GM23248 (cell line): ENCODE results near the gene LCNL1. TPM values are rescaled to one million over a fixed set of nuclear protein-coding genes. Genes with fewer than 3 reads are reported as not detected.

Experiments
- DNase-seq: peaks from one replicate; pipeline ENCODE4 v3.0.0-alpha.2; 2015
- H2AFZ ChIP-seq: fragments of 200-600 bp; sonication (generic); 2 replicates; pipeline ENCODE4 v1.6.1; 2016; ENCODE audit warnings: antibody characterized with exemption
- H3F3A ChIP-seq: fragments of 200-600 bp; sonication (generic); 2 replicates; pipeline ENCODE4 v1.6.1; 2016; ENCODE audit warnings: mild to moderate bottlenecking, antibody characterized with exemption, mixed run types; ENCODE audit not compliant: insufficient read depth
- H3K27ac ChIP-seq: fragments of 200-600 bp; sonication (generic); 2 replicates; pipeline ENCODE4 v1.5.1; 2016; ENCODE audit warnings: mild to moderate bottlenecking
- H3K27me3 ChIP-seq: fragments of 200-600 bp; sonication (generic); replicated peaks from 2 replicates; pipeline ENCODE4 v1.6.1; 2016; ENCODE audit warnings: mild to moderate bottlenecking; ENCODE audit not compliant: insufficient read depth
- H3K36me3 ChIP-seq: fragments of 200-600 bp; sonication (generic); 2 replicates; pipeline ENCODE4 v1.6.1; 2016; ENCODE audit warnings: low read depth, mild to moderate bottlenecking
- H3K4me1 ChIP-seq: fragments of 200-600 bp; sonication (generic); 2 replicates; pipeline ENCODE4 v1.6.1; 2016; ENCODE audit warnings: mild to moderate bottlenecking; ENCODE audit not compliant: insufficient read depth
- H3K4me2 ChIP-seq: fragments of 200-600 bp; sonication (generic); one replicate; pipeline ENCODE4 v1.6.1; 2016; ENCODE audit warnings: mild to moderate bottlenecking; ENCODE audit not compliant: unreplicated experiment
- H3K4me3 ChIP-seq: fragments of 200-600 bp; sonication (generic); 2 replicates; pipeline ENCODE4 v1.5.1; 2016; ENCODE audit warnings: mild to moderate bottlenecking
- H3K79me2 ChIP-seq: fragments of 200-600 bp; sonication (generic); 2 replicates; pipeline ENCODE4 v1.6.1; 2016; ENCODE audit warnings: mild to moderate bottlenecking; ENCODE audit not compliant: insufficient read depth
- H3K9ac ChIP-seq: fragments of 200-600 bp; sonication (generic); 2 replicates; pipeline ENCODE4 v1.6.1; 2016; ENCODE audit warnings: mild to moderate bottlenecking
- H3K9me2 ChIP-seq: fragments of 200-600 bp; sonication (generic); 2 replicates; pipeline ENCODE4 v1.6.1; 2016; ENCODE audit warnings: mixed run types, mild to moderate bottlenecking, moderate library complexity; ENCODE audit not compliant: insufficient read depth
- H3K9me3 ChIP-seq: fragments of 200-600 bp; sonication (generic); one replicate; pipeline ENCODE4 v1.6.1; 2017; ENCODE audit warnings: low read depth
- H4K20me1 ChIP-seq: fragments of 200-600 bp; sonication (generic); 2 replicates; pipeline ENCODE4 v1.6.0; 2016; ENCODE audit not compliant: insufficient read depth
- EZH2 ChIP-seq: fragments of 200-600 bp; sonication (generic); IDR thresholded peaks from 2 replicates; pipeline ENCODE4 v1.6.1; 2018; ENCODE audit warnings: antibody characterized with exemption, mild to moderate bottlenecking; ENCODE audit not compliant: insufficient read depth, poor library complexity, severe bottlenecking
- EZH2phosphoT487 ChIP-seq: fragments of 200-600 bp; sonication (generic); IDR thresholded peaks from 2 replicates; pipeline ENCODE4 v1.6.1; 2018; ENCODE audit warnings: antibody characterized with exemption, moderate library complexity, mild to moderate bottlenecking, low read depth; ENCODE audit not compliant: insufficient read depth
- WGBS, 2 experiments: methylation state at CpG; one replicate each; pipeline ENCODE4 v1.1.6; 2015 to 2017; ENCODE audit warnings: low lambda C conversion rate in 2 of 2, low coverage in 1 of 2; ENCODE audit errors: missing lambda C conversion rate in 2 of 2; 5-methylcytosine and 5-hydroxymethylcytosine counted together
- in situ Hi-C: fragments of 300-500 bp; cut with MboI; formaldehyde crosslinking; loops from 2 replicates; pipeline ENCODE4 v1.15.0; 2020
- polyA plus RNA-seq: library from polyadenylated mRNA; unstranded; fragments of >200 nt; fragmentation: Nextera tagmentation; extraction: Ambion mirVana; gene quantifications from 2 replicates; pipeline ENCODE4 v1.2.1, GENCODE V29; 2016
- total RNA-seq: library from RNA; depleted of rRNA; stranded (reverse); fragments of >200 nt; shearing (Covaris generic); gene quantifications from 2 replicates; pipeline ENCODE4 v1.2.3, GENCODE V29; 2014

The LCNL1 gene
- total and polyA plus RNA-seq, 2 experiments from 2014 or later, result not detected

DNA sequence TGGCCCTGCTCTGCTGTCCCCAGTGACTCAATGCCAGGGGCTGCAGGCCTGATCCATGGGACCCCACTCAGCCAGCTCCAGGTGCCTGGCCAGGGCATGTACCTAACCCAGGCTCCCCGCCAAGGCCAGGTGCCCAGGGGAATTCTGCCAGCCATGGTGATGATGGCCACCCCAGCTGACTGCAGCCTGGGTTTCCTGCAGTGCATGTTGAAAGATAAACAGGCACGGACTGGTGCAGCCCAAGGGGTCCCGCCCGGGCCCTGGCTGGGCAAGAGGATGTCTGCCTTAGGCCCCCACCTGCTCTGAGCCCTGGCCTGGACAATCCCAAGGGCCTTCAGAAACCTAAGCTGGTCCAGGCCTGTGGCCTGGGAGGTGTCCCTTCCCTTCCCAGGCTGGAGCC lies 44.0 kb downstream of the LCNL1 start:
- Histone ChIP-seq H4K20me1 (no peaks in the 10 kb centered on the region), H2AFZ (no peak overlapping the region), H3K9ac (no peak overlapping the region), H3K79me2 (no peaks in the 10 kb centered on the region), H3K4me1 (no peaks in the 10 kb centered on the region), H3K36me3 (no peaks in the 10 kb centered on the region), H3K4me3 (peak overlapping the region; percentile 77), H3K4me2 (no peak overlapping the region), H3K27ac (no peak overlapping the region), H3K27me3 (no peaks in the 10 kb centered on the region), H3F3A (no peaks in the 10 kb centered on the region), H3K9me2 (no peaks in the 10 kb centered on the region), H3K9me3 (no peaks in the 10 kb centered on the region)
- in situ Hi-C loops, result no loop called here
- DNase-seq, result no peak
- TF ChIP-seq EZH2, result no peak
- TF ChIP-seq EZH2phosphoT487, result no peak
- WGBS, 2 experiments, result 68 to 78% methylated on average over 4 of the region's 4 CpGs

- WGBS, 2 experiments, result 2% methylated on average over 16 to 65 of the region's 95 CpGs
- Histone ChIP-seq H3K4me2 (peak within 1 kb of the TSS; percentile 86), H3K79me2 (no peaks in the 10 kb centered on the region), H3K9me2 (no peaks in the 10 kb centered on the region), H3K9me3 (no peaks in the 10 kb centered on the region), H3K27me3 (no peaks in the 10 kb centered on the region), H3K27ac (no peak within 1 kb of the TSS), H3K36me3 (no peaks in the 10 kb centered on the region), H4K20me1 (no peaks in the 10 kb centered on the region), H3F3A (no peaks in the 10 kb centered on the region), H2AFZ (peak within 1 kb of the TSS; percentile 79), H3K9ac (peak within 1 kb of the TSS; percentile 72), H3K4me3 (peak within 1 kb of the TSS; percentile 77), H3K4me1 (no peaks in the 10 kb centered on the region)
- peak; percentile 74 for DNase-seq
- TF ChIP-seq EZH2phosphoT487 (no peak), EZH2 (no peak)
- in situ Hi-C loops, result no loop called here
These were observed 44.8 kb downstream of the LCNL1 start, which contains the start of gene ABCA2 for GRCh38 chr9:137027369-137028262. Gene ABCA2 (minus strand): TSS chr9:137028237. CDS start chr9:137028140, 97 bp downstream.

GRCh38 chr9:137028263-137029057 lies 45.7 kb downstream of the LCNL1 start:
- in situ Hi-C loops, result no loop called here
- no peak for TF ChIP-seq EZH2
- TF ChIP-seq EZH2phosphoT487, result no peak
- Histone ChIP-seq H3K27me3 (no peaks in the 10 kb centered on the region), H3K27ac (no peak overlapping the region), H3K4me1 (no peaks in the 10 kb centered on the region), H3F3A (no peaks in the 10 kb centered on the region), H3K4me3 (peak overlapping the region; percentile 72), H2AFZ (peak overlapping the region; percentile 79), H3K9me3 (no peaks in the 10 kb centered on the region), H4K20me1 (no peaks in the 10 kb centered on the region), H3K9ac (peak overlapping the region; percentile 62), H3K9me2 (no peaks in the 10 kb centered on the region), H3K36me3 (no peaks in the 10 kb centered on the region), H3K79me2 (no peaks in the 10 kb centered on the region), H3K4me2 (peak overlapping the region; percentile 86)
- WGBS, 2 experiments, result 2% methylated on average over 41 to 43 of the region's 98 CpGs
- peak; percentile 80 for DNase-seq

DNA sequence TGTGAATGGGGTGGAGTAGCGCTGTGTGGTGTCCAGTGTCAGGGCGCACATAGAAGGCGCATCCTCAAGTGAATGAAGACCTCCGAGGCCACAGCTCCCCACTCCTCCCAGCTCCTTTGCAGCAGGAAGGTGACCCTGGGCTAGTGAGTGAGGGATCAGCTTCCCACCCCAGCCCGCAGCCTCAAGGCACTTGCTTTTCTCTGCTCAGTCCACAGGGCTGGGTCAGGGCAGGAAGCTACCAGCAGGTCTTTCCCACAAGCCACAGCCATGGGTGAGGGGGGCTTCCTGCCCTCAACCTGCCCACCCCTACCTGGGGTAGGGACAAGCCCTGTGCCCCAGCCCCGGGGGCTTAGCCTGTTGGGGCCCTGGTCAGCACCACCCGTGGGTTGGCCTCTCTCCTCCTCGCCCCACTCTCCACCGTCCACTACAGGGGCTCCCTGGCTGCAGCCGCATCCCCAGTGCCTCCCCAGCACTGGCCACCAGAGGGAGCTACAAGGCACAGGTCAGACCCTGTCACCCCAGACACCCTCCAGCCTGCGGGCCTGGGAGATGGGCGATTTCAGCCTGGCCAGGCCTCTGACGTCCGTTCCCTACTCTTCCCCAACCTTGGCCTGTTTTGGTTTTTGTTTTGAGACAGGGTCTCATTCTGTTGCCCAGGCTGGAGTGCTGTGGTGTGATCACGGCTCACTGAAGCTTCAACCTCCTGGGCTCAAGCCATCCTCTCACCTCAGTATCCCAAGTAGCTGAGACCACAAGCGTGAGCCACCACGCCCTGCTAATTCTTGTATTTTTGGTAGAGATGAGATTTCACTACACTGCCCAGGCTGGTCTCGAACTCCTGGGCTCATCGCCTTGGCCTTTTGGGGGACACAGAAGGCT lies 46.5 kb downstream of the LCNL1 start:
- in situ Hi-C loops, result no loop called here
- Histone ChIP-seq H3K4me3 (no peak overlapping the region), H2AFZ (no peak overlapping the region), H3K4me1 (no peaks in the 10 kb centered on the region), H3K36me3 (no peaks in the 10 kb centered on the region), H3K9ac (no peak overlapping the region), H3K4me2 (peak overlapping the region; percentile 86), H3K27ac (no peak overlapping the region), H3K79me2 (no peaks in the 10 kb centered on the region), H3K9me2 (no peaks in the 10 kb centered on the region), H3K9me3 (no peaks in the 10 kb centered on the region), H3F3A (no peaks in the 10 kb centered on the region), H3K27me3 (no peaks in the 10 kb centered on the region), H4K20me1 (no peaks in the 10 kb centered on the region)
- TF ChIP-seq EZH2 (no peak), EZH2phosphoT487 (no peak)
- WGBS, 2 experiments, result 28 to 34% methylated on average over 19 of the region's 19 CpGs
- DNase-seq, result peak; percentile 69
